ENCODE measurements around the gene MYO3B. TPM values are rescaled to one million over a fixed set of nuclear protein-coding genes. Genes with fewer than 3 reads are reported as not detected.
A peak's percentile ranks its signal among the peaks of the same experiment; 100 is the strongest.

The MYO3B gene
- total RNA-seq, 1 experiment from 2014 or later: not detected

- no peak for DNase-seq (ENCODE audit: extremely low read depth, low read depth)
Observed at GRCh38 chr2:170360546-170361089, 182.7 kb downstream of the MYO3B start.

- DNase-seq (ENCODE audit: extremely low read depth, low read depth): peak; percentile 55
Observed at GRCh38 chr2:170361090-170361936, 183.4 kb downstream of the MYO3B start.

DNA sequence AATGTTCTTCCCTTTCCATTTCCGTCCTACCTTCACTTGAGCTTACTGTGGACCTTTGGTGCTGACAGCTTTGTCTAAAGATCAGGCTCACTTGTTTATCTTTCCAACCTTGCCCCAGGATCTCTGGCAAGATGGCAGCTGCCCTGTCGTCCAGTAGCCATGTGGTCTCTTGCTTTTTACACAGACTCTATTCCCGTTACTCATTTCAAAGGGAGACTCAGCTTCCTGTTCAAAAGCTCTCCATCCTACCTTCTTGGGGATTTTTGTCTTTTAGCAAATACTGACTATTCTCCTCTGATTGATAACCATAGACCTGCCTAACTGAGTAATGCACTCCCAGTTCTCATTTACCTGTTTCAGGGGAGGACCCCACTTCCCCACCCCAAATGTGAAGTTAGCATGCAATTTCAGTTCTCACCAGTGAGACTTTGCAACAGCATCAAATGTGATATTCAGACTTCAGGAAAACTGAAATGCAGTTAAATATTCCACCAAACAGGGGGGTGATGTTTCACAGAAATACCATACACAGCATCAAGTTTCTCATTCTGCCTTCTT is 184.4 kb downstream of the MYO3B start:
- DNase-seq (ENCODE audit: extremely low read depth, low read depth): no peak

DNA sequence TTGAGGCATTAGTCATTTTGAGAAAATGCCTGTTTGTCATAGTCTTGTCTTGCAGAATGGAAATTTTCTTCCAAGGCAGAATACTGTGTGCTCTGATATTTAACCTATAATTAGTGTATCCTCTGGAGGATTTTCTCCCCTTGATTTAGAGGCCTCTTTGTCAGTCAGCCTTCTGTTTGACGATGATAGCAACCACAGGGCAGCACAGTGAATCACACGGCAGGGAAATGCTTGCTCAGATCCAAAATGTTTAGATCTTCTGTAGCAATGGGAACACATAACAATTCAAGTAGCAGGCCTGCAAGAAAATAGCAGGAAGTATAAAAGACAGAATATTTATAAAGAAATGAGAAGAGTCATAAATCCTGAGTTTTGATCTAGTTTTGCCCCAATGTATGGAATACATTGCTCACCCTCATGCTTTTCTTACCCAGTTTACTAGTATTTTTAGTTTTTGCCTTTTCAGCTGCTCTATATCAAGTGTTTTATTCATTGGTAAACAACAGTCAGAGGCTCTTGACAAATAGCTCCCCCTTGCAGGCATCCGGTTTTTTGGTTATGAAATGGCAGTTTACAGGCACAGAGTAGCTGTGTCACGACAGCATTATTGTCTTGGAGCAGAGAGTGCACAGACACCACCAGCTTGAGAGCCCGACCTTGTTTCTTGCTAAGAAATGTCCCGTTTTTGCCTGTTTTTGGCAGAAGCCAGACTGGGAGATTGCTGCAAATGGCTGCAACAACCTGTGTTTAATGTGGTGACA is 185.1 kb downstream of the MYO3B start:
- DNase-seq (ENCODE audit: extremely low read depth, low read depth): no peak

DNA sequence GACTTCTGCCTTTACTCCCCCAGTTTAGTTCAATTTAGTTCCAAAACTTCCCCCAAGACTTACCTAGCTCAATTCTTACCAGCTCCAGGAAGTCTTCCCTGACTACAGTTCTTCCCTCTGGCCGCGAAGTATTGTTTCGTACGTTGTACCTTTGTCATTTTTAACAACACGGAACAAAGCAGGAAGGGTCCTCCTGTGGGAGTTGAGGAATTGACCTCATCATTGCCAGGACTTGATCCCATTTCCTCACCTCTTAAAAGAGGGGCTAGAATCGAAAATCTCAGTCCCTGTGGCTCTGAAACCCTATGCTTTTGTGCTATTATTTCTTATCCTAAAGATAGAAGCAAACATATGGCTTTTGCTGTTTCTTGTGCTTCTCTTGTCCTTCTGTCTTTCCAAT is 187.1 kb downstream of the MYO3B start:
- no peak for DNase-seq (ENCODE audit: extremely low read depth, low read depth)

DNA sequence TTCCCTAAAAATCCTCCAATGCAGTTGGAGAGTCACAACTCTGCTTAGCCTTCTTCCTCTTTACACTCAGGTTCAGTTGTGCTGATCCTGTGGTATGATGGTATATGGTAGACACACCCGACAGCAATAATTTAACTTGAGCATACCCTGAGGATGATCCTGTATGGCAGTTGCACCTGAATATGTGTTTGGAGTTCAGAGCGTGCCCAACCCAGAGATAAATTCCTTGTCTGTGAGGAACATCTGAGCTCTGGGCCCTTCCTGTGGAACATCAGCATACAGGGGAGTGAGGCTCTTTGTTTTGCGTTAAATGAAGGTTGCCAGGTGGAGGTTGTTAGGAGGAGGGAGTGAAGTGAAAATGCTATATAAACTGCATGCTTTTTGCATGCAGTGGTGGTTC is 187.7 kb downstream of the MYO3B start:
- no peak for DNase-seq (ENCODE audit: extremely low read depth, low read depth)

- no peak for DNase-seq (ENCODE audit: extremely low read depth, low read depth)
Observed at GRCh38 chr2:170368370-170368769, 190.4 kb downstream of the MYO3B start.

DNA sequence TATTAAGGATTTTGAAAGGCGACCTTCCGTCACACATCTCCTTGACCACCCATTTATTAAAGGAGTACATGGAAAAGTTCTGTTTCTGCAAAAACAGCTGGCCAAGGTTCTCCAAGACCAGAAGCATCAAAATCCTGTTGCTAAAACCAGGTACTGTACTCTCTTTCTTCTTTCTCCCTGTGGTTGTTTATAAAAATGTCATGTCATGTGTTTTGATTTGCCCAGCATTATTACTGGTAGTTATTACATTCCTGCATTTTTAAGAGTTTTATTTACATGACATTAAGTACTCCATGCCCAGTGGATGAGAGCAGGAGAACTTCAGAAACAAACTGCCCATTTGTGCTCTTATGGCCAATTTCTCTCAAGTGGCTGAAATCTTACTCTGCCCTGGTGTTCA is 191.3 kb downstream of the MYO3B start:
- no peak for DNase-seq (ENCODE audit: extremely low read depth, low read depth)

GRCh38 chr2:170369894-170370293 is 191.9 kb downstream of the MYO3B start:
- peak; percentile 30 for DNase-seq (ENCODE audit: extremely low read depth, low read depth)

DNA sequence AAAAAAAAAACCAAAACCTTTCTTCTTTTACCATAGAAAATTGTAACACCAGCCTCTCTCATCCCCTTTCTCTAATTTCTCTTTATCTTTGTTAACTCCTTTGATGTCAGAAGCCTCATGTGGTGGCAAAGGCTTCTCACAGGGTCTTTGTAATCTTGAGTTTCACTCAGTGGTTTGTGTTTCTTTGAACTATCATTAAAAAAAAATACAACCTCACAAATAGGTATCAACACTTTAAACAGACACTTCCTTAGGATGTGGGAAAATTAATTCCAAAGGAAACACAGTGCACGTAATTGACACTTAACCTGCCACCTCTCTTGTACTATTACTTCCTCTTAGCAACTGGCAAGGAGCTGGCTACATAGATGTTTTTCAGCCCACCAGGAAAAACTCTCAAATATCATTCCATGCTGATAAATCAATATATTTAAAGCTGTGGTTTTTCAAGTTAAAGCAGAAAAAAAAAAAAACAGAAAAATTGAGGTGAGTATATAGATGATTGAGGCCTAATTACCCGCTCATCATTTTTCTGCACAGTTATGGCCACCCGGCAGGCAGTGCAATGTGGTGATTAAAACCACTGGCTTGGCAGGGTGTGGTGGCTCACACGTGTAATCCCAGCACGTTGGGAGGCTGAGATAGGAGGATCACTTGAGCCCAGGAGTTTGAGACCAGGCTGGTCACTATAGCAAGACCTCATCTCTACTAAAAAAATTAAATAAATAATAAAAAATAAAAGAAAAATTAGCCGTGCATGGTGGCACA is 193.5 kb downstream of the MYO3B start:
- DNase-seq (ENCODE audit: extremely low read depth, low read depth): no peak

- no peak for DNase-seq (ENCODE audit: extremely low read depth, low read depth)
Observed at GRCh38 chr2:170375192-170375591, 197.2 kb downstream of the MYO3B start.

- no peak for DNase-seq (ENCODE audit: extremely low read depth, low read depth)
Observed at GRCh38 chr2:170377500-170378207, 199.7 kb downstream of the MYO3B start.

GRCh38 chr2:170380267-170380666 is 202.3 kb downstream of the MYO3B start:
- no peak for DNase-seq (ENCODE audit: extremely low read depth, low read depth)

GRCh38 chr2:170381678-170382077 is 203.7 kb downstream of the MYO3B start:
- no peak for DNase-seq (ENCODE audit: extremely low read depth, low read depth)

GRCh38 chr2:170386554-170386953 is 208.6 kb downstream of the MYO3B start:
- no peak for DNase-seq (ENCODE audit: extremely low read depth, low read depth)

DNA sequence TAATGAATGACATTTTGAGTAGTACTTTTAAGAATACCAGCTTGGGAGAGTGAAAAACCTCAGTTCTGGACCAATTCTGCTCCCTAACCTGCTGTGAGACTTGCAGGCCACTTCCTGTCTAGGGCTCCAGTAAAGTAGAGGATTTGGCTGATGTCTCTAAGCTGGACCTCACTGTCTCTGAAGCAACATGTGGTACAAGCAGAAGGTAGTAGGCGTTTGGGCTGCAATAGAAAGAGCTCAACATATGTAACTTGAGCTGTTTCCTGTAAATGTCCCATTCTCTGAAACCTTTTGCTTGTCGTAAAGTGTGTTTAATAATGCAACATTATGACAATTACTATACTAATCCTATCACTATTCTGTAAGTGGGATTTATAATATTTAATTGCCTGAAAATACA is 213.1 kb downstream of the MYO3B start:
- no peak for DNase-seq (ENCODE audit: extremely low read depth, low read depth)

- DNase-seq (ENCODE audit: extremely low read depth, low read depth): no peak
Observed at GRCh38 chr2:170391697-170392096, 213.8 kb downstream of the MYO3B start.

- DNase-seq (ENCODE audit: extremely low read depth, low read depth): no peak
Observed at GRCh38 chr2:170393861-170394498, 216.0 kb downstream of the MYO3B start.

DNA sequence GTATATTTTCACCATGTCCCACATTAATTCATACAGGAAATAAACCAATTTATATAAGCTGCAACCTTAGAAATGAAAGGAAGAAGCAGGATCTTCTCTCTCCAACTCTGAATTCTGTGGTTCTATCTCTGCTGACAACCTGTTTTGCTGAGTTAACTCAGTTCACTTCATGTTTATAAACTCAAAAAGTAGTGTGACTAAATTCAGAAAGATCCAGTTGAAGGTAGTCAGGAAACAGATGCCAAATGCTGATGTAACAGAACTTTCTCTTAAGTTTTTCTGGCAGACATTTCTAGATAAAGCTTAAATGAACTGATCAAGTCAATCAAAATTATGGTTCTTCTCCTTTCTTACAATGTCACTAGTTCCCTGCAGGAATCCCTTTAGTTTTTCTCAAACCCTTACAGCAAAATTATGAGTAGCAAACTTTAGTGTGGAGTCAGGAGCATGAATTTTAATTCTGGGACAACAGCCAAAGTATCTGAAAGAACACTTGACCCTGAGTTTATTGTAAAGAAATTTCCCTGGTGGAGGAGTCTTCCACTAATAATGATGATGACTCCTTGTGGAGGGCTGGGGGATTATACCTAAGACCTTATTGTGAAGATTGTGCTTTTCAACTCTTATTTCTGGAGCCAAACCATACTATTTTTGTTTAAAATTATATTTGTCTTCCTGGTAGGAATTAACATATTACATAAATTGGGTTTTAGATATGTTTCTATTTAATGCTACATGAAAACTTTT is 216.9 kb downstream of the MYO3B start:
- no peak for DNase-seq (ENCODE audit: extremely low read depth, low read depth)
